Esophagus muscularis mucosa (tissue), 4 donors: ENCODE results near the gene RTP5.

Experiments
- CTCF ChIP-seq, 3 experiments: fragments of 200-600 bp in 2 of 3; fragments of 450-650 bp in 1 of 3; sonication (generic) in 2 of 3; IDR thresholded peaks; one replicate each; pipeline ENCODE4 v1.5.1; 2017 to 2019; ENCODE audit warnings: antibody characterized with exemption in 3 of 3, mild to moderate bottlenecking in 2 of 3, moderate library complexity in 1 of 3
- EP300 ChIP-seq: sonication (generic); formaldehyde crosslinking; IDR thresholded peaks from one replicate; pipeline ENCODE4 v1.6.1; 2017; ENCODE audit warnings: antibody characterized with exemption
- POLR2A ChIP-seq: fragments of 450-650 bp; IDR thresholded peaks from one replicate; pipeline ENCODE4 v1.6.1; 2017; ENCODE audit warnings: antibody characterized with exemption, moderate library complexity, mild to moderate bottlenecking, low read depth
- POLR2AphosphoS5 ChIP-seq, 2 donors: sonication (generic); formaldehyde crosslinking; IDR thresholded peaks; one replicate each; pipeline ENCODE4 v1.6.1; 2017; ENCODE audit warnings: antibody characterized with exemption in 2 of 2

GRCh38 chr2:241861264-241861663 lies 8.3 kb upstream of the RTP5 start:
- TF ChIP-seq POLR2A: no peak
- TF ChIP-seq CTCF (IDR thresholded peaks at IDR 0.05): no peak
- no peak for TF ChIP-seq POLR2AphosphoS5 (IDR thresholded peaks at IDR 0.05)
- no peak for TF ChIP-seq EP300
